GM21528 (cell line): ENCODE results near the gene SDHA.
"Not testable (repeated sequence)": the region's sequence is repeated elsewhere in the genome, so short reads cannot be mapped to it uniquely, and the experiment has no call there.

Experiments used
- ATAC-seq: cut with Tn5 transposase; IDR thresholded peaks from one replicate; pipeline ENCODE4 v1.9.1; 2021; ENCODE audit warnings: mild to moderate bottlenecking, moderate library complexity; ENCODE audit not compliant: unreplicated experiment, low FRiP score

SDHA gene

GRCh38 chr5:251975-252374 lies 33.9 kb downstream of the SDHA start:
- ATAC-seq = not testable (repeated sequence)

- ATAC-seq = no peak
Measured at GRCh38 chr5:252546-252945, 34.4 kb downstream of the SDHA start.

- ATAC-seq = not testable (repeated sequence)
Measured at GRCh38 chr5:254322-254721, 36.2 kb downstream of the SDHA start.

- ATAC-seq = not testable (repeated sequence)
Measured at GRCh38 chr5:255116-255515, 37.0 kb downstream of the SDHA start.

GRCh38 chr5:256347-256746 lies 38.2 kb downstream of the SDHA start:
- ATAC-seq = not testable (repeated sequence)

GRCh38 chr5:257148-257547 lies 39.0 kb downstream of the SDHA start:
- ATAC-seq = no peak

- ATAC-seq = not testable (repeated sequence)
Measured at GRCh38 chr5:263275-263974, 45.3 kb downstream of the SDHA start.

GRCh38 chr5:264338-264737 lies 46.2 kb downstream of the SDHA start:
- no peak for ATAC-seq

GRCh38 chr5:266311-267026 lies 48.3 kb downstream of the SDHA start:
- not testable (repeated sequence) for ATAC-seq

- ATAC-seq = no peak
Measured at GRCh38 chr5:267716-268115, 49.6 kb downstream of the SDHA start.

GRCh38 chr5:270340-270739 lies 52.2 kb downstream of the SDHA start:
- no peak for ATAC-seq

- ATAC-seq = not testable (repeated sequence)
Measured at GRCh38 chr5:271828-272167, 53.7 kb downstream of the SDHA start.

- not testable (repeated sequence) for ATAC-seq
Measured at GRCh38 chr5:273091-273490, 55.0 kb downstream of the SDHA start.

GRCh38 chr5:273491-273890 lies 55.4 kb downstream of the SDHA start:
- not testable (repeated sequence) for ATAC-seq

- ATAC-seq = not testable (repeated sequence)
Measured at GRCh38 chr5:274346-274745, 56.2 kb downstream of the SDHA start.

GRCh38 chr5:278646-279045 lies 60.5 kb downstream of the SDHA start:
- no peak for ATAC-seq

GRCh38 chr5:279051-279665 lies 61.0 kb downstream of the SDHA start:
- ATAC-seq = not testable (repeated sequence)

GRCh38 chr5:285991-286557 lies 68.0 kb downstream of the SDHA start:
- no peak for ATAC-seq

- ATAC-seq = not testable (repeated sequence)
Measured at GRCh38 chr5:290200-290599, 72.1 kb downstream of the SDHA start.

GRCh38 chr5:291345-291744 lies 73.2 kb downstream of the SDHA start:
- not testable (repeated sequence) for ATAC-seq

- ATAC-seq = not testable (repeated sequence)
Measured at GRCh38 chr5:294788-295187, 76.7 kb downstream of the SDHA start.
